Tibial nerve (tissue), 4 donors: ENCODE results near the gene COPB2. TPM values are rescaled to one million over a fixed set of nuclear protein-coding genes. Genes with fewer than 3 reads are reported as not detected.

Experiments
- DNase-seq, 2 donors: peaks; one replicate each; pipeline ENCODE4 v3.0.0-alpha.2; 2019; ENCODE audit warnings: low spot score in 2 of 2
- H3K27ac ChIP-seq, 4 donors: fragments of 200-600 bp; sonication (generic) in 3 of 4; one replicate each; pipeline ENCODE4 v1.5.1; 2017 to 2019; ENCODE audit warnings: mild to moderate bottlenecking in 1 of 4
- H3K27me3 ChIP-seq, 2 donors: fragments of 200-600 bp; sonication (generic) in 1 of 2; one replicate each; pipeline versions ENCODE4 v1.5.1 to v1.6.0; 2017 to 2019
- H3K36me3 ChIP-seq, 3 donors: fragments of 200-600 bp; sonication (generic); one replicate each; pipeline ENCODE4 v1.5.1; 2018 to 2019
- H3K4me1 ChIP-seq, 4 donors: fragments of 200-600 bp; sonication (generic) in 3 of 4; one replicate each; pipeline ENCODE4 v1.5.1; 2017 to 2019
- H3K4me3 ChIP-seq, 4 donors: fragments of 200-600 bp; sonication (generic) in 3 of 4; one replicate each; pipeline ENCODE4 v1.5.1; 2017 to 2019; ENCODE audit warnings: mild to moderate bottlenecking in 1 of 4, moderate library complexity in 1 of 4
- H3K9me3 ChIP-seq, 4 donors: fragments of 200-600 bp; sonication (generic) in 3 of 4; one replicate each; pipeline ENCODE4 v1.5.1; 2017 to 2019
- CTCF ChIP-seq, 5 experiments: fragments of 200-600 bp in 3 of 5; fragments of 450-650 bp in 2 of 5; sonication (generic) in 3 of 5; IDR thresholded peaks; one replicate each; pipeline ENCODE4 v1.5.1; 2016 to 2019; ENCODE audit warnings: antibody characterized with exemption in 5 of 5, mild to moderate bottlenecking in 3 of 5, moderate library complexity in 2 of 5
- EP300 ChIP-seq, 2 donors: sonication (generic); formaldehyde crosslinking; IDR thresholded peaks; one replicate each; pipeline ENCODE4 v1.6.1; 2017; ENCODE audit warnings: antibody characterized with exemption in 2 of 2, mild to moderate bottlenecking in 1 of 2
- POLR2A ChIP-seq, 2 donors: fragments of 450-650 bp; IDR thresholded peaks; one replicate each; pipeline ENCODE4 v1.6.1; 2017; ENCODE audit warnings: antibody characterized with exemption in 2 of 2, mild to moderate bottlenecking in 2 of 2, moderate library complexity in 2 of 2
- WGBS, 2 donors: methylation state at CpG; one replicate each; pipeline ENCODE4 v1.1.5; 2018; 5-methylcytosine and 5-hydroxymethylcytosine counted together
- small RNA-seq: library from RNA; depleted of rRNA; stranded (forward); fragments of <200 nt; gene quantifications from one replicate; pipeline ENCODE3, GENCODE V24; 2016
- total RNA-seq, 4 donors: library from RNA; depleted of rRNA; stranded (reverse); fragments of >200 nt; gene quantifications; one replicate each; pipeline ENCODE4 v1.1.0, GENCODE V29; 2016

The COPB2 gene
- total RNA-seq, 4 donors from 2014 or later = 59.1 to 72.4 (median 66.0) TPM

- TF ChIP-seq POLR2A (IDR thresholded peaks at IDR 0.05) (no peak), CTCF (IDR thresholded peaks at IDR 0.05) (no peak), EP300 (IDR thresholded peaks at IDR 0.05) (no peak)
- no peak overlapping the region for H3K4me3 ChIP-seq
- no peaks in the 10 kb centered on the region for H3K9me3 ChIP-seq
- H3K36me3 ChIP-seq = no peaks in the 10 kb centered on the region
- DNase-seq = no peak
- H3K4me1 ChIP-seq = no peaks in the 10 kb centered on the region
- no peaks in the 10 kb centered on the region for H3K27me3 ChIP-seq
- 89 to 93% methylated on average over 5 to 6 of the region's 6 CpGs for WGBS, 2 donors
- H3K27ac ChIP-seq = no peak overlapping the region
Observed at GRCh38 chr3:139307601-139308555, 81.6 kb downstream of the COPB2 start.

Small RNAs within 50 kb of the gene (small RNA-seq; reads per million reads assigned to genes)
- not detected for gene RF00026

Other genes with a start within 250 kb of the COPB2 start
- gene MRPS22, start 45.6 kb downstream of the COPB2 start, total RNA-seq = 10 to 100 TPM; 37.7 to 50.7 (median 46.4) TPM
- gene RBP2, start 86.9 kb upstream of the COPB2 start, total RNA-seq = not detected
- 1 to 10 TPM; 3.3 to 5.9 (median 4.8) TPM for gene RBP1, start 150.1 kb upstream of the COPB2 start, total RNA-seq